Activated CD8-positive, alpha-beta memory T cell treated with anti-CD3 and anti-CD28 coated beads for 4 hours (primary cell): ENCODE measurements around the gene PTBP3.
"Not testable (repeated sequence)": the region's sequence is repeated elsewhere in the genome, so short reads cannot be mapped to it uniquely, and the experiment has no call there.

ENCODE experiments used
- DNase-seq, 2 donors: peaks; one replicate each; pipeline ENCODE4 v3.0.0-alpha.2; 2020; ENCODE audit warnings: low read depth in 2 of 2

Gene PTBP3

GRCh38 chr9:112332977-112333638, at the start of gene PTBP3:
Gene PTBP3, minus strand, starts transcription at chr9:112333619. Its CDS starts 35,754 bp downstream, at chr9:112297865.
- DNase-seq: peak; percentile 57 to 60

DNA sequence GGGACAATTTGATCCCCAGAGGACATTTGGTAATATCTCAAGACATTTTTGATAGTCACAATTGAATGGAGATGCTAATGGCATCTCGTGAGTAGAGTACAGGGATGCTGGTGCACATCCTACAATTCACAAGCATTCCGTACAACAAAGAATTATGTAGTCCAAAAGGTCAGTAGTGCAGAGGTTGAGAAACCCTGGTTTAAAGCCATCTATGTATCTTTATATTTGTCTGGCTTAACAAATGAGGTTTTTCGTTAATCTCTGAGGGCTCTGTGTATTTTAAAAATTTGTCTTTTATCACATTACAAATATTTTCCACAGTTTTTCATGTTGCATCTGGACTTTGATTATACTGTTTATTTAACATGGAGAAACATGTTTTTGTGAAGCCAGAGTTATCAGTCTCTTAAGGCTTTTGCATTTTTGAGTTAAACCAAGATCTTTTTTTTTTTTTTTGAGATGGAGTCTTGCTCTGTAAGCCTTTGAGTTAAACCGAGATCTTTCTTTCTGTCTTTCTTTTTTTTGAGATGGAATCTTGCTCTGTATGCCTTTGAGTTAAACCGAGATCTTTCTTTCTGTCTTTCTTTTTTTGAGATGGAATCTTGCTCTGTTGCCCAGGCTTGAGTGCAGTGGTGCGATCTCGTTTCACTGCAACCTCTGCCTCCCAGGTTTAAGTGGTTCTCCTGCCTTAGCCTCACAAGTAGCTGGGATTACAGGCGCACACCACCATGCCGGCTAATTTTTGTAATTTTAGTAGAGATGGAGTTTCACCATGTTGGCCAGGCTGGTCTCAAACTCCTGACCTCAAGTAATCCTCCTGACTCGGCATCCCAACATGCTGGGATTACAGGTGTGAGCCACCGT, 49.3 kb upstream of the PTBP3 start:
- DNase-seq: no peak

GRCh38 chr9:112382066-112382465, 48.6 kb upstream of the PTBP3 start:
- no peak for DNase-seq

GRCh38 chr9:112380825-112381221, 47.4 kb upstream of the PTBP3 start:
- DNase-seq: no peak

- DNase-seq: no peak
These were observed 46.8 kb upstream of the PTBP3 start, which contains the start of gene HSDL2 for GRCh38 chr9:112380102-112380824. Gene HSDL2, plus strand, starts transcription at chr9:112380108. Its CDS starts 56 bp downstream, at chr9:112380164.

DNA sequence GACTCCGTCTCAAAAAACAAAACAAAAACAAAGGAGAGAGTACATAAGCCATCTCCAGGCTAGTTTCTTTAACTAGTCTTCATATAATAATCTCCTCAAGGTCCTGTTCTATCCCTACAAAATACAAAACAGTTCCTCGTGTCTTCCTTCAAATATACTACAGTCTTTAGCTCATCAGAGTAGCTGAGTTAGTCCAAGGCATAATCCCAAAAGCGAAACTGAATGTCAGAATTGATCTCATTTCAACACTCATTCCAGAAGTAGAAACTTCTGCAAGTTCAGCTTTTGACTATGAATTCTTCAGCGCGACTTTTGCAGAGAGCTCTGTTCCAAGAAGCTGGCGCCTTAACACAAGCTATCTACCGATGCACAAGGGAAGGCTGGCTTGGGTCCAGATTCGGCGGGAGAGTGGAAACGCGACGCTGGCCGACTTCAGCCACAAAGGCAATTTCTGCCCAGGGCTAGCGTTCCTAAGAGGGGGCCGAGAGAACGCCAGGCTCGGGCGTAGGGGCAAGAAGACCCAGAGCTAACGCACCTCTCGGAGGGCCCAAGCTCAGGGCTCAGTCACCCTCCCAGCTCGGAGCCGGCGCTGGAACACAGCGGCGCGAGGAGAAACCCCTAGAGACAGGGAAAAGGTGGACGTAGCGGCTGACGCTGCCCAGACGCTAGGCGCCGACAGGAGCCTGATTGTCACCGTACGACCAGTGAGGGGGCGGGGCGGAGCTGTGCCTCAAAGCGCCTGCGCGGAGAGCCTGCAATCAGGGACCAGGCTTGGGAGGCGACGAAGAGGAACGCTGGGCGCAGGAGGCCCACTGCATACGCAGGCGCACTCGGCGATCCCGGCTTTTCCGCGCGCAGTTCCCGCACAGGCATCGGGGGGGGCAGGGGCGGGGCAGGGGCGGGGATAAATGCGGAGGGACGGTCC, 46.0 kb upstream of the PTBP3 start:
- peak; percentile 93 to 95 for DNase-seq

DNA sequence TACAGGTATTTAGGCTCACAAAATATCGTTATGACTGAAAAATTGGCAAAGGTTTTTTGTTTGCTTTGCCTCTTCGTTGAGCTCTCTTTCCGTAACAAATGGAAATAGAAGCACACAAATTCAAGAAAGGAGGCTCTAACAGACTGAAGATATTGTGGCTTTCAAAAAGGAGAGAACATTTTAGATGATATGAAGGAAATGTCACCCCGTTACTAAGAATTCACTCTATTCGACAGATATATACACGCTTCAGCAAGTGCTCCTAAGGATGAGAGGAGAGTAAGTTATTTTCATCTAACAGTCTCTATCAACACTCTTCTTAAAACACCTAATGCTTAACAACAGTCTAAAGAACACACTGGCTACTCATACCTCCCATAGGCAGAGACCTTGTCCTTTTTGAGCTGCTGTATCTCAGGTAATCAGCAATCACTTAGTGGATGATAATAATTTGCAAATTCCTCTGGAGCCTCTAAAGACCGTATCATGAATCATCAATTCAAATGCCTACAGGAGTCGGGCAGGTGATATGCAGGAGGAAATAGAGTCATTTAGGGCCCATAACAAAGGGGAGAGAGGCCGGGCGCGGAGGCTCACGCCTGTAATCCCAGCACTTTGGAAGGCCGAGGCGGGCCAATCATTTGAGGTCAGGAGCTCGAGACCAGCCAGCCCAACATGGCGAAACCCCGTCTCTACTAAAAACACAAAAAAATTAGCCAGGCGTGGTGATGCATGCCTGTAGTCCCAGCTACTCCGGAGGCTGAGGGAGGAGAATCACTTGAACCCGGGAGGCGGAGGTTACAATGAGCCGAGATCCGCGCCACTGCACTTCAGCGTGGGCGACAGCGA, 45.1 kb upstream of the PTBP3 start:
- no peak for DNase-seq

GRCh38 chr9:112377684-112378327, 44.4 kb upstream of the PTBP3 start:
- DNase-seq: no peak

DNA sequence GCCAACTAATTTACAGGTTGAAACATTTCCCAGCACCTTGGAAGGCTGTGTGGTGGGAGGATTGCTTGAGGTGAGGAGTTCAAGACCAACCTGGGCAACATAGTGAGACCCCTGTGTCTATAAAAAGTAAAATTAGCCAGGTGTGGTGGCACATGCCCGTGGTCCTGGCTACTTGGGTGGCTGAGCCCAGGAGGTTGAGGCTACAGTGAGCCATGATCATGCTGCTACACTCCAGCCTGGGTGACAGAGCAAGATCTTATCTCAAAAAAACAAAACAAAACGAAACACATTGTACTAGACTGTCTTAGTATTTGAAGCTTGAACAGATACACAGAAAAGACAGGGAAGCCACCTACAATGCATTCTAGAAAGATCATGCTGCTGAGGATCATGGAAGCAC, 43.7 kb upstream of the PTBP3 start:
- no peak for DNase-seq

- DNase-seq: no peak
These were observed 41.9 kb upstream of the PTBP3 start for GRCh38 chr9:112375361-112375760.

GRCh38 chr9:112374232-112374631, 40.8 kb upstream of the PTBP3 start:
- not testable (repeated sequence) for DNase-seq

DNA sequence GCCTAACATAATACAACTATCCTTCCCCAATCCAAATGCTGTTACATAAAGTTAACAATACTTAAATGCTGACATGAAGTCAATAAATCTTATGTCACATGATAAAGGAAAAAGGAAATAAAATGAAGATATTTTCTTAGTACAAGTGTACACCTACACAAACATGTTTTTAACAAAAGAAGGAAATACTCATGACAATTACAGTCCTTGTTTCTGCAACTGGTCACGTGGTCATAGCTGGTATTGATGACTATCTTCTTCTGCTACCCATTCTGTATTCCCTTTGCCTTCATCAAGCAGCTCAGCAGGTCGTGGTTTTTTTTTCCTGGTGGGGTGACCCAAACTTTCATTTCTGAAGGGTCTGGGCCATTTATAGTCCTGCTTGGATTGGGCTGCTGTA, 40.2 kb upstream of the PTBP3 start:
- DNase-seq: not testable (repeated sequence)

DNA sequence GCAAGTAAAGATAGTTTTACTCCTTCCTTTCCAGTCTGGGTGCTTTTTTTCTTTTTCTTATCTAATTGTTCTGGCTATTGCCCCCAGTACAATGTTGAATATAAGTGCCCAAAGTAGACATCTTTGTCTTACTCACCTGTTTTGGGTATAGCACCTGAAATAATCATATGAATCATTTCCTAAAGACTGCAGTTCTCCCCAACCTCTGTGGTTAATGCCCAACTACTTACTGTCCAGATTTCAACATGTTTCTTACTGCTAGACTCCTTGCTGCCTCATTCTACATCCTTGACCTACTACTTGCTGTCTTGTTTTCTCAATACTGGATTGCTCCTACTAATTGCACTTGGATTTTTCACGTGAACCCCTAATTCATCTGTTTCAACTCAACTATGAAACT, 37.6 kb upstream of the PTBP3 start:
- no peak for DNase-seq

DNA sequence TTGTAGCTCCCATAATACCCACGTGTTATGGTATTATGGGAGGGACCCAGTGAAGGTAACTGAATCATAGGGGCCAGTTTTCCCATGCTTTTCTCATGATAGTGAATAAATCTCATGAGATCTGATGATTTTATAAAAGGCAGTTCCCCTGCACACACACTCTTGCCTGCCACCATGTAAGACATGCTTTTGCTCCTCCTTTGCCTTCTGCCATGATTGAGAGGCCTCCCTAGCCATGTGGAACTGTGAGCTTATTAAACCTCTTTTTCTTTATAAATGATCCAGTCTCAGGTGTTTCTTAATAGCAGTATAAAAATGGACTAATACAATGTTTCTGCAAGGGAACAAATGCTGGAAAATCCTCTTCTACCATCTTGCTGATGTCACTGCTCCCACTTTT, 36.4 kb upstream of the PTBP3 start:
- no peak for DNase-seq

DNA sequence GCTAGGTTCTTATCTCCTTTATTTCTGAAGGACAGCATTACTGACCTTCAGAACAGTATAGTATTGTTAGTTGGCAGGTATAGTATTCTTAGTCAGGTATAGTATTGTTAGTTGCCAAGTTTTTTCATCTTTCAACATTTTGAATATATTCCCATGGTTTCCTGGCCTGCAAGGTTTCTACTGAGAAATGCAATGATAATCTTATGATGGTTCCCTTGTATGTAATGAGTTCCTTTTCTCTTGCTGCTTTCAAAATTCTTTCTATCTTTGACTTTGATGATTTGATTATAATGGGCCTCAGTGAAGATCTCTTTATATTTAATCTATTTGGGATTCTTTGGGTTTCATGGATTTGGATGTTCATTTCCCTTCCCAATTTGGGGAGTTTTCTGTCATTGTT, 34.0 kb upstream of the PTBP3 start:
- no peak for DNase-seq

- no peak for DNase-seq
These were observed 33.2 kb upstream of the PTBP3 start for GRCh38 chr9:112366591-112366990.

- not testable (repeated sequence) for DNase-seq
These were observed 31.8 kb upstream of the PTBP3 start for GRCh38 chr9:112365257-112365656.

- DNase-seq: no peak
These were observed 31.3 kb upstream of the PTBP3 start for GRCh38 chr9:112364761-112365160.

DNA sequence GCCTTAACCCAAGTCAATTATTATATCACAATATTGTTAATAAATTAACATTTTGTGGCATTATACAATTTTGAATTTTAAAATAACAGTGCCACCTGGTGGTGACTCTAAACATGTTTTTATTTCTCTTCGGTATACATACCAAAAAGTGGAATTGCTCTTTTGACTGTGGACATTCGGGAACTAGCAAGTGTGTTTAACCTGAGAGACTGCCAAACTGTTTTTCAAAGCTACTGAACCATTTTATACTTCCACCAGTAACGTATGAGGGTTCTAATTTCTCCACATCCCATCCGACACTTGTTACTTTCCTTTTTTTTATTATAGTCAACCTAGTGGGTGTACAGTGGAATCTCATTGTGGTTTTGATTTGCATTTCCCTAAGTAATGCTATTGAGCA, 28.2 kb upstream of the PTBP3 start:
- no peak for DNase-seq
